ENCODE results near the gene COL23A1.

Gene COL23A1

GRCh38 chr5:178590141-178590923 is at the start of gene COL23A1:
Gene COL23A1, minus strand, starts transcription at chr5:178590393.
- no peak for DNase-seq

GRCh38 chr5:178637356-178638074 is 47.3 kb upstream of the COL23A1 start:
- DNase-seq = no peak

GRCh38 chr5:178632285-178632684 is 42.1 kb upstream of the COL23A1 start:
- DNase-seq = no peak

- DNase-seq = no peak
Measured at GRCh38 chr5:178630951-178631350, 40.8 kb upstream of the COL23A1 start.

- no peak for DNase-seq
Measured at GRCh38 chr5:178630475-178630930, 40.3 kb upstream of the COL23A1 start.

GRCh38 chr5:178627259-178627598 is 37.0 kb upstream of the COL23A1 start:
- DNase-seq = no peak

GRCh38 chr5:178626484-178627258 is 36.5 kb upstream of the COL23A1 start, which contains the start of gene CLK4:
Gene CLK4, minus strand, starts transcription at chr5:178627050. Its CDS starts 3,634 bp downstream, at chr5:178623416.
- DNase-seq = peak; percentile 84 to 95

- DNase-seq = peak in 1 of 2 experiments; percentile 62
Measured at GRCh38 chr5:178625679-178626483, 35.7 kb upstream of the COL23A1 start.

GRCh38 chr5:178624631-178625546 is 34.7 kb upstream of the COL23A1 start:
- no peak for DNase-seq

- no peak for DNase-seq
Measured at GRCh38 chr5:178622679-178623247, 32.6 kb upstream of the COL23A1 start.

- no peak for DNase-seq
Measured at GRCh38 chr5:178619390-178619789, 29.2 kb upstream of the COL23A1 start.

GRCh38 chr5:178612299-178612698 is 22.1 kb upstream of the COL23A1 start:
- no peak for DNase-seq

- DNase-seq = no peak
Measured at GRCh38 chr5:178606269-178606668, 16.1 kb upstream of the COL23A1 start.

GRCh38 chr5:178605788-178606187 is 15.6 kb upstream of the COL23A1 start:
- no peak for DNase-seq

- no peak for DNase-seq
Measured at GRCh38 chr5:178602752-178603151, 12.6 kb upstream of the COL23A1 start.

- no peak for DNase-seq
Measured at GRCh38 chr5:178595750-178596149, 5.6 kb upstream of the COL23A1 start.

GRCh38 chr5:178595150-178595549 is 5.0 kb upstream of the COL23A1 start:
- DNase-seq = no peak

GRCh38 chr5:178590924-178591423 is 781 bp upstream of the COL23A1 start:
- no peak for DNase-seq

- no peak for DNase-seq
Measured at GRCh38 chr5:178589180-178590140, 733 bp downstream of the COL23A1 start.

- DNase-seq = no peak
Measured at GRCh38 chr5:178588769-178589168, 1.4 kb downstream of the COL23A1 start.
